OCI-LY7 (cell line): Measurements from ENCODE around the gene L3MBTL3. TPM values are rescaled to one million over a fixed set of nuclear protein-coding genes. Genes with fewer than 3 reads are reported as not detected.

ENCODE experiments used
- BruUV-seq: library from RNA; stranded (reverse); fragments of 400-500 nt; replicated peaks from 2 replicates; lab custom pipeline; 2021; lab: Mats Ljungman, UMichigan
- CTCF ChIA-PET: fragments of 300-600 bp; sonication (Branson Sonifier 250); formaldehyde crosslinking; loops from one replicate; lab custom pipeline; 2022; ENCODE audit warnings: antibody characterized with exemption; ENCODE audit not compliant: unreplicated experiment; lab: Charles Lee
- POLR2A ChIA-PET: fragments of 300-600 bp; sonication (Branson Sonifier 250); formaldehyde crosslinking; loops from one replicate; lab custom pipeline; 2022; ENCODE audit warnings: antibody characterized with exemption; lab: Charles Lee
- DNase-seq: peaks from one replicate; pipeline ENCODE4 v3.0.0-alpha.2; 2015; ENCODE audit warnings: low spot score
- H2AFZ ChIP-seq: fragments of 200-600 bp; sonication (generic), shearing (Covaris generic); 2 replicates; pipeline ENCODE4 v1.6.1; 2014; ENCODE audit warnings: mild to moderate bottlenecking, antibody characterized with exemption, low read length, moderate library complexity
- H3K27ac ChIP-seq: fragments of 200-600 bp; sonication (generic); 2 replicates; pipeline ENCODE4 v1.5.1; 2014; ENCODE audit warnings: mixed run types, low read depth, mild to moderate bottlenecking, moderate library complexity, low read length, inconsistent platforms; ENCODE audit not compliant: poor library complexity, severe bottlenecking
- H3K36me3 ChIP-seq: fragments of 200-600 bp; sonication (generic); 2 replicates; pipeline ENCODE4 v1.6.1; 2014; ENCODE audit warnings: mild to moderate bottlenecking, antibody characterized with exemption, low read length, moderate library complexity, mixed read lengths; ENCODE audit not compliant: insufficient read depth
- H3K4me1 ChIP-seq: fragments of 200-600 bp; sonication (generic); 2 replicates; pipeline ENCODE4 v1.5.1; 2014; ENCODE audit warnings: mild to moderate bottlenecking, low read length; ENCODE audit not compliant: insufficient read depth, poor library complexity, severe bottlenecking
- H3K4me2 ChIP-seq: fragments of 200-600 bp; sonication (generic); 2 replicates; pipeline ENCODE4 v1.6.1; 2014; ENCODE audit warnings: mild to moderate bottlenecking, low read length
- H3K4me3 ChIP-seq: fragments of 200-600 bp; sonication (generic); 2 replicates; pipeline ENCODE4 v1.5.1; 2014; ENCODE audit warnings: mild to moderate bottlenecking, low read depth, low read length; ENCODE audit not compliant: poor library complexity, severe bottlenecking
- H3K79me2 ChIP-seq: fragments of 200-600 bp; sonication (generic); 2 replicates; pipeline ENCODE4 v1.6.1; 2016; ENCODE audit warnings: low read depth, mild to moderate bottlenecking, low read length, moderate library complexity, mixed read lengths; ENCODE audit not compliant: insufficient read depth
- H3K9me2 ChIP-seq: fragments of 200-600 bp; sonication (generic); 2 replicates; pipeline ENCODE4 v1.6.1; 2016; ENCODE audit warnings: mild to moderate bottlenecking, low read length, mixed read lengths; ENCODE audit not compliant: insufficient read depth
- H3K9me3 ChIP-seq: fragments of 200-600 bp; sonication (generic); 2 replicates; pipeline ENCODE4 v1.6.1; 2014; ENCODE audit warnings: mild to moderate bottlenecking, mixed run types, low read length, mixed read lengths
- H4K20me1 ChIP-seq: fragments of 200-600 bp; sonication (generic); 2 replicates; pipeline ENCODE4 v1.6.1; 2014; ENCODE audit warnings: mild to moderate bottlenecking, antibody characterized with exemption, low read length, moderate library complexity, mixed read lengths; ENCODE audit not compliant: insufficient read depth
- CTCF ChIP-seq: fragments of 200-600 bp; sonication (generic); conservative IDR thresholded peaks from 2 replicates; pipeline ENCODE4 v1.5.1; 2014; ENCODE audit warnings: mild to moderate bottlenecking, antibody characterized with exemption, low read length, moderate library complexity, mixed read lengths
- EZH2phosphoT487 ChIP-seq: fragments of 200-600 bp; sonication (generic); IDR thresholded peaks from 2 replicates; pipeline ENCODE4 v1.6.1; 2018; ENCODE audit warnings: low read depth, borderline replicate concordance, mild to moderate bottlenecking, mixed run types, antibody characterized with exemption, low read length, moderate library complexity, mixed read lengths
- intact Hi-C: fragments of 100-400 bp; cut with micrococcal nuclease; formaldehyde crosslinking; loops from one replicate; pipeline ENCODE4 v1.10.0; 2022; ENCODE audit not compliant: unreplicated experiment
- total RNA-seq, 2 experiments: library from RNA; depleted of rRNA in 1 of 2; stranded (reverse); fragments of >200 nt in 1 of 2; shearing (Covaris generic) in 1 of 2; gene quantifications; 2 replicates each; pipeline ENCODE4 v1.2.3, GENCODE V29; 2014 to 2022

The L3MBTL3 gene
- total RNA-seq, 2 experiments from 2014 or later, result 7.9 to 11.0 TPM

- Histone ChIP-seq H4K20me1 (no peaks in the 10 kb centered on the region), H3K36me3 (no peaks in the 10 kb centered on the region), H3K9me3 (no peaks in the 10 kb centered on the region), H2AFZ (no peak overlapping the region), H3K4me1 (no peaks in the 10 kb centered on the region), H3K4me2 (no peak overlapping the region), H3K27ac (no peak overlapping the region), H3K9me2 (no peaks in the 10 kb centered on the region), H3K79me2 (no peaks in the 10 kb centered on the region), H3K4me3 (no peak overlapping the region)
- TF ChIP-seq EZH2phosphoT487, result no peak
- TF ChIP-seq CTCF, result no peak
- BruUV-seq, result no TSS peak
- ChIA-PET CTCF (no interaction called here), POLR2A (interaction anchor here (0.7 kb wide), 1 partner anchor 137 kb away, joined by 3 read pairs; no protein-coding TSS in a partner anchor)
- no peak for DNase-seq
- intact Hi-C loops, result no loop called here
Measured at GRCh38 chr6:130055271-130055670, 36.9 kb downstream of the L3MBTL3 start.

- DNase-seq, result no peak
- Histone ChIP-seq H3K79me2 (no peaks in the 10 kb centered on the region), H2AFZ (no peak overlapping the region), H3K4me3 (no peak overlapping the region), H3K36me3 (no peaks in the 10 kb centered on the region), H3K4me1 (no peaks in the 10 kb centered on the region), H3K9me3 (no peaks in the 10 kb centered on the region), H4K20me1 (no peaks in the 10 kb centered on the region), H3K4me2 (no peak overlapping the region), H3K9me2 (no peaks in the 10 kb centered on the region), H3K27ac (no peak overlapping the region)
- ChIA-PET POLR2A (interaction anchor here (0.7 kb wide), 1 partner anchor 48 kb away, joined by 4 read pairs; no protein-coding TSS in a partner anchor), CTCF (no interaction called here)
- no TSS peak for BruUV-seq
- no peak for TF ChIP-seq CTCF
- TF ChIP-seq EZH2phosphoT487, result no peak
- intact Hi-C loops, result no loop called here
Measured at GRCh38 chr6:130057495-130057894, 39.1 kb downstream of the L3MBTL3 start.

- no peak overlapping the region for H3K27ac ChIP-seq
- no peaks in the 10 kb centered on the region for H4K20me1 ChIP-seq
- no peaks in the 10 kb centered on the region for H3K79me2 ChIP-seq
- DNase-seq, result no peak
- no peak for TF ChIP-seq CTCF
- no peaks in the 10 kb centered on the region for H3K4me1 ChIP-seq
- H3K9me2 ChIP-seq, result no peaks in the 10 kb centered on the region
- H3K4me3 ChIP-seq, result no peak overlapping the region
- POLR2A ChIA-PET, result no interaction called here
- no peaks in the 10 kb centered on the region for H3K36me3 ChIP-seq
- intact Hi-C loops, result no loop called here
- CTCF ChIA-PET, result no interaction called here
- no peak overlapping the region for H2AFZ ChIP-seq
- no TSS peak for BruUV-seq
- H3K9me3 ChIP-seq, result no peaks in the 10 kb centered on the region
- H3K4me2 ChIP-seq, result no peak overlapping the region
Measured at GRCh38 chr6:130063806-130064205, 45.4 kb downstream of the L3MBTL3 start.
